Hematopoietic multipotent progenitor cell treated with erythropoietin and hydrocortisone succinate and interleukin-3 and kit ligand, for 4 days (in vitro differentiated cells): ENCODE measurements around the gene CDH4.

Experiments used
- DNase-seq: peaks from one replicate; pipeline ENCODE4 v3.0.0-alpha.2; 2015

Gene CDH4

DNA sequence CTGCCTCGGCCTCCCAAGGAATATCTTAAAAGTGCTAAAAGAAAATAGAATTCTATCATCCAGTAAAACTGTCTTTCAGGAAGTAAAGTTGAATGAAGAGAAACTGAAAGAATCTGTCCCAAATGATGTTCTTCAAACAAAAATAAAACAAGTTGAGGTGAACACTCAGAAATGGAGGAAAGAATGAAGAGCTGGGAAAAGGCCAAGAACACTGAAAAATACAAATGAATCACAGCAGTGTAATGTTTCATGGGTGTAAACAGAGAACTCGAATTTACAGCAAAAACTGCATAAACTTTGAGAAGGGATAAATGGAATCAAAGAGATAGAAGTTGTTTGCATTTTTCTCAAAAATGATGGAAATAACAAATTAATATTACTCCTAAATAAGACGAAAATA lies 496.3 kb downstream of the CDH4 start:
- DNase-seq, result no peak

- DNase-seq, result no peak
Measured at GRCh38 chr20:61749406-61750075, 497.5 kb downstream of the CDH4 start.

- no peak for DNase-seq
Measured at GRCh38 chr20:61750093-61750492, 498.0 kb downstream of the CDH4 start.

DNA sequence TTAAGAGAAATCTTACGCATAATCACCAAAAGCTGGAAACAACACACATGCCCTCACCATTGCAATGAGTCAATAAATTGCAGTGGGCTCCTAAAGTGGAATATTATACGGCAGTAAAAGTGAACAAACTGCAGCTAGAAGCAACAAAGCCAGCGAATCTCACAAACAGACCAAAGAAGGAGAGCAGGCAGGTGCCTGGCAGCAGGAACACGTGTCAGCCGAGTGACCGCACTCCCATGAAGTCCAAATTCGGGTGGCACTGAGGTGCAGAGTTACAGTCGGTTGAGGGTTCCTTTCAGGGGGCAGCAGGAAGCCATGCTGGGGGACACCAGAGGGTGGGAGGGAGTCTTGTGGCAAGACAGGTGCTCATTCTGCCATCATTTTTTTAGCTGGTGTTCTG lies 500.5 kb downstream of the CDH4 start:
- no peak for DNase-seq

GRCh38 chr20:61753316-61753942 lies 501.4 kb downstream of the CDH4 start:
- no peak for DNase-seq

GRCh38 chr20:61753987-61754956 lies 502.2 kb downstream of the CDH4 start:
- no peak for DNase-seq

DNA sequence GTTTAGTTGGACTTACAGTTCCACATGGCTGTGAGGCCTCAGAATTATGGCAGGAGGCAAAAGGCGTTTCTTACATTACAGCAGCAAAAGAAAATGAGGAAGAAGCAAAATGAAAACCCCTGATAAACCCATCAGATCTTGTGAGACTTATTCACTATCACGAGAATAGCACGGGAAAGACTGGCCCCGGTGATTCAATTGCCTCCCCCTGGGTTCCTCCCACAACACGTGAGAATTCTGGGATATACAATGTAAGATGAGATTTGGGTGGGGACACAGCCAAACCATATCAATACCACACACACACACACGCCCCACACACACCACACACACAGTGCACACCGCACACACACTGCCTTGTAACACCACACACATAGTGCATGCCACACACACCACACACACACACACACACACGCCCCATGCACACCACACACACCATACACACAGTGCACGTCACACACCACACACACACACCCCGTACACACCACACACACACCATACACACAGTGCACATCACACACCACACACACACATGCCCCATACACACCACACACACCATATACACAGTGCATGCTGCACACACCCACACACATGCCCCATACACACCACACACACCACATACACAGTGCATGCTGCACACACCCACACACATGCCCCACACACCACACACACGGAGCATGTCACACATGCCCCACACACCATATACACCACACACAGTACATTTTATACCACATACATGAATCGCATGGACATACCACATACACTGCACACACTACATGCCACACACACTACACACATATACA lies 503.1 kb downstream of the CDH4 start:
- DNase-seq, result peak; percentile 3

GRCh38 chr20:61755971-61756845 lies 504.1 kb downstream of the CDH4 start:
- DNase-seq, result no peak

- no peak for DNase-seq
Measured at GRCh38 chr20:61756966-61757677, 505.1 kb downstream of the CDH4 start.

DNA sequence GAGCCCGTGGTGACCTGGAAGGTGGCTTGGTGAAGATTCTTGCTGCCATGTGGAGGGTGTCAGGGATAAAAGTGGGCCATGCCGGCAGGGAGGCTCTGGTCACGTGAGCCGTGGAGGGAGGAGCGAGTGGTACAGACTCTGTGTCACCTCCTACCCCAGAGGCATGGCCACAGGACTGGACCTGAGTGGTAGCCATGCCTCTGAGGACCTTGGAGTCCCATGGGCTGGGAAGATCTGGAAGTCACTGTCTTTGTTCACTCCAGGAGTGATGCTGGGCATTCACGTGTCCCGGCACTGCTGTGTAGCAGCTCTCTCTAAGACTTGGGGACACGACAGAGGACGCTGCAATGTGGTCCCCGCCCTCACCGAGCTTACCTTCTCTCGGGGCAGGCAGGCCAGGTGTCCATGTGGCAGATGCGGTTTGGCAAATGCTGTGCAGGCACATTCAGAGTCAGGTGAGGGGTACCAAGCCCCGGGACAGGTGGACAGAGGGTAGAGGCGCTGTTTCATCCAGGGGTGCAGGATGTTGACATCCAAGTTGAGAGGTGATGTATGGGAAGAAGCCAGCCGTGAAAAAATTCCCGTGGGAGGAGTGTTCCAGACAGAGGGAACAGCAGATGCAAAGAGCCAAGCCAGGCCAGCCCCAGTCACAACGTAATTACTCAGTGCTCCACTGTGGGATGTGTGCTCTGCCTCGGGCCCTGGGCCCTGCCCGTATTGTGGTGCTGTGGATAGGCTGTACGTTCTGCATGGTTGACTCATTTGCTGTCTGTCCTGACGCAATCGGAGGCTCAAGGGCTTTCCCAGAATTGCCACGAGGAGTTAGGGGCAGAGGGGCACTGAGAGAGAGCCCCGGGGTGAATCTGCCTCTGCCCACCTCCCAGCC lies 505.9 kb downstream of the CDH4 start:
- DNase-seq, result no peak

- no peak for DNase-seq
Measured at GRCh38 chr20:61758564-61759200, 506.6 kb downstream of the CDH4 start.

GRCh38 chr20:61759286-61760065 lies 507.4 kb downstream of the CDH4 start:
- no peak for DNase-seq

GRCh38 chr20:61760321-61760720 lies 508.3 kb downstream of the CDH4 start:
- DNase-seq, result no peak

- no peak for DNase-seq
Measured at GRCh38 chr20:61760731-61761130, 508.7 kb downstream of the CDH4 start.

- DNase-seq, result no peak
Measured at GRCh38 chr20:61761453-61762166, 509.5 kb downstream of the CDH4 start.

GRCh38 chr20:61762167-61762710 lies 510.2 kb downstream of the CDH4 start:
- no peak for DNase-seq

- DNase-seq, result no peak
Measured at GRCh38 chr20:61762886-61763739, 511.1 kb downstream of the CDH4 start.
